HG03520 (cell line): ENCODE results near the gene ABHD14A.

Source experiments
- ATAC-seq: cut with Tn5 transposase; IDR thresholded peaks from one replicate; pipeline ENCODE4 v1.9.1; 2021; ENCODE audit warnings: mild to moderate bottlenecking, moderate library complexity; ENCODE audit not compliant: unreplicated experiment

Gene ABHD14A

GRCh38 chr3:51968883-51969678 is 5.8 kb upstream of the ABHD14A start:
- no peak for ATAC-seq

DNA sequence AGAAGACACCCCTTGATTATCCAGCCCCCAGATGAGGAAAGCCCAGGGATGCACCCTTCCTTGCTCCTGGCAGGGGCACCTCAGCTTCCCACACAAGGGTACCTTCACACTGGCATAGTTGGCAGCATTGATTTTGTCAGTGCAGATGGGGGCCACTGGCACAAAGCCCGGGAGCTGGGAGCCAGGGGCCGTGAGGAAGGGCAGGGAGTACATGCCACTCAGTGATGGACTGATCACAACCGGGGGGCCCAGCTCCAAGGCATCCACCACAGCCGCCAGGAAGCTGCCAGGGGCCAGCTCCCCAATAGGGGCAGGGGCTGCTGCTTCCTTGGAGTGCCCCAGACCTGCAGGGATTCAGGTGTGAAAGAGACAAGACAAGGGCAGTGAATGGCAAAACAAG is 5.0 kb upstream of the ABHD14A start:
- ATAC-seq: no peak

DNA sequence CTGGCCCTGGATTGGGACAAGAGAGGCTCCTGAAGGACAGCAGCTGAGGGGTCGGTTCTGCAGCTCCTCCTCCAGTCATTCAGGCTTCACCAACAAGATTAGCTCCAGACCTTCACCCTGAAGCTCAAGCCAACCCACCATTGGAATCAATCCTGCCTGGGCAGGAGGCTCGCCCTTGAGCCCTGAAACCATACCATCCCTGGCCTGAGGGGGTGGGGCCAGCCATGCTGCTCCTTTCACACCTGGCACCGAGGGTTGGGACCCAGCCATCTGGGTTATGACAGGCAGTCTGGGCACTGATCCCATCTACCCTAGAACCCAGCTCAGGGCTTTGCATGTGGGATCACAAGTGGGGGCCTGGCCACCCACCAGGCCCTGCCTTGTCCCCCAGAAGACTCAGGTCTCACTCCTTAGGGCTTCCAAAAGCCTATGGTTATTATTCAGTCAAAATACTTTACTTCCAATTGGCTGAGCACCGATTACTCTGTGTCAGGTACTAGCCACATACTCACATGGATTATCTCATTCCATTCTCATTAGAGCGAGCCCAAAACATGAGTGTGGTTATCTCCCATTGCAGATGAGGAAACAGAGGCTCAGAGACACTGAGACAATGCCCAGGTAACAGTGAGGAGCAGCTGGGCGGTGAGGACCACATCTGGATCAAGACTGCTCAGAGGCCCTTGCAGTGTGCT is 4.1 kb upstream of the ABHD14A start:
- ATAC-seq: no peak

GRCh38 chr3:51971350-51971749 is 3.5 kb upstream of the ABHD14A start:
- ATAC-seq: no peak

DNA sequence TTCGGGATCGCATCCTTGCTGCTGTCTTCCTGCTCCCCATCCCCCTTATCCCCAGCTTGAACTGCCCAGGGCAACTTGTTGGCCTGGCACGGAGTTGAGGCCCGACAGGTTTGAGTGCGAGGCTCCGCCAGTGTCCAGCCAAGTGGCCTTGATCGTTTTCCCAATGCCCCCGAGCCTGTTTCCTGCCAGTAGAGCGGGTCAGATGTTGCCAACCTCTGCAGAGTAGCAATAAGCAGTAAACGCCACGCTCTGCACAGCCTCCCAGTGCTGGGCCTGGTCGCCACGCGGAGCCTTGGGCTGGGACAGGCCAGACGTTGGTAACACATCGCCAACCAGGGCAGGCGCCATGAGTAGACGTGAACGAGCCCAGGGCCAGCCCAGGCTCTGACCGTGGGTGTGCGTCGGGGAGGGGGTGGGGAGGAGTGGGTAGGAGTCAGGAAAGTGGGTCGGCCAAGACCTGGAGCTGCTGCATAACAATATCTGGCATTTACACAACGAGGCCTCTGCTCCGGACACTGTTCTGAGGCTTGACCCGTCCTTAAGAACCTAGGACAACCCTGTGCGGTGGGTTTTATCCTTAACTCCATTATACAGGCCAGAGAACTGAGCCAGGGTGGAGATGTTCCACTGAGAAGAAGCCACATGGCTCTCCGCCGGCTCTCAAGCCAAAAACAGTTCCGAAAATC is 444 bp upstream of the ABHD14A start:
- ATAC-seq: no peak

DNA sequence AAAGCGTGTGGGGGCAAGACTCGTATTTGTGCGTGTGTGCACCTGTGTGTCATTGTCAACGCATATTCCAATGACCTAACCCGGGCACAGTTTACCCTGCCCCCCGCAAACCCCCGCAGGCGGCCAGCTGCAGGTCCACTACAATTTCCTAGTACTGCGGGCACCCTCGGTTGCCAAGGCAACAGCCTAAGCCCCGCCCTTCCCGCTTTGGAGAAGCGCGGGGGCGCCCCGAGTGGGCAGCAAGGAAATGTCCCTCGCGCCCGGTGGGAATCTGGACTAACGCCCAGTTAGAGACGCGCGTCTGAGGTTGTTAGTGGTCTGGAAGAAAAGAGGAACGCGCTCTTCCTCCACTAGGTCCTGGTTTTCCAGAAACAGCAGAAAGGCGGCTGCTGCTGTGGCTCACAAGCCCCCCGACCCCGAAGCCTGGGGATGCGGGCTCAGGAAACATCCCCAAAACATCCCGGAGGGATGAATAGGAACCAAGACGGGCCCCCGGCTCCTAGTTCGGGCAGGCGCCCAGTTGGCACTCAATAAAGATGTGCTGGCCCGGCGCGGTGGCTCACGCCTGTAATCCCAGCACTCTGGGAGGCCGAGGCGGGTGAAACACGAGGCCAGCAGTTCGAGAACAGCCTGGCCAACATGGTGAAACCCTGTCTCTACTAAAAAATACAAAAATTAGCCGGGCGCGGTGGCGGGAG is 1.1 kb downstream of the ABHD14A start:
- no peak for ATAC-seq

- ATAC-seq: no peak
Measured at GRCh38 chr3:51977446-51978142, 2.7 kb downstream of the ABHD14A start.

DNA sequence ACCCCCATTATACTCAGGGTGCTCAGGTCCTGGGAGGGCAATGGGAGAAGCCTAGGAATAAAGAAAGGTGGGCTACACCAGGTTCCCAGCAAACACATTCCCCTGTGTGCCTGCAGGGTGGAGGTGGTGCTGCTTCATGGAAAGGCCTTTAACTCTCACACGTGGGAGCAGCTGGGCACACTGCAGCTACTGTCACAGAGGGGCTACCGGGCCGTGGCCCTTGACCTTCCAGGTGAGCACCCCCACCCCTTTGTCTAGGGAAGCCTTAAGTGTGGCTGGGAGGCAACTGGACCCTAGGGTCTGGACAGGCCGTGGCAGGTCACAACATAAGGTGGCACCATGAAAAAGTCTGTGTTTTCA is 3.3 kb downstream of the ABHD14A start:
- no peak for ATAC-seq

GRCh38 chr3:51980253-51980652 is 5.4 kb downstream of the ABHD14A start:
- no peak for ATAC-seq

- peak; percentile 37 for ATAC-seq
Measured at GRCh38 chr3:51982352-51982837, 7.5 kb downstream of the ABHD14A start.

DNA sequence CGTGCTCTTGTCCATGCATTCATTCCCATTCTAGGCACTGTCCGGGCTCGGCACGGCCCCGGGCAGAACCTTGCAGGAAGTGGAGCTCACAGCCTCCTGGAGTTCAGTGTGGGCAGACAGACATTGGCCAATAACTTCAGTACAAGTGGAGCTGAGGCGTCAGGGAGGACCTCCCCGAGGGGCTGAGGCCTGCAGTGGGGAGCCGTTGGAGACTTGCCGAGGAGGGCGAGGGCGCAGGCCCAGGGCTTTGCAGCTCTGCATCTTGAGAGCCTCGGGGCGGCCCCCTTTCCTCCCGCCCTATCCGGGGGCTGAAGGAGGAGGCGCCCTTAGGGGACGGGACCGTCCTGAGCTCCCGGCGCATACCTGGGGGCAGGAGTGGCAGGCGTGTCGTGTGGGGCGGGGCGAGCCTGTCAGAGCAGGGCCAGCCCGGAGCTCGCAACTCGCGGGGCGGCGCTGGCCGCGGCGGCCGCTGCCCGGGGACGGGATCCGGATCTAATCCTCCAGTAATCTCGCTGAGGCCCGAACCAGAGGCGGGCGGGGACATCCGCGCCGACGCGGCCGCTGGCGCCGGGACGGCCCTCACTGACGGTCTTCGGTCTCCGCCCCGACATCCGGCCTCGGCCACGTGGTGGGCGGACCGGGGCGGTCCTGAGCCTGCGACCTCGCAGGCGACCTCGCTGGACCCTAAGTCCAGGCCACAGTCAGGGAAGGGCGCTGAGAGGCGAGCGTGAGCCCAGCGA is 8.1 kb downstream of the ABHD14A start, which contains the start of gene ACY1:
TSS of gene ACY1 (plus strand) at position 698 of the 740 bp plus-strand sequence. CDS start 530 bp downstream, outside the sequence.
- ATAC-seq: peak; percentile 65

- ATAC-seq: no peak
Measured at GRCh38 chr3:51983578-51984268, 8.9 kb downstream of the ABHD14A start.

GRCh38 chr3:51984269-51984647 is 9.4 kb downstream of the ABHD14A start:
- no peak for ATAC-seq

DNA sequence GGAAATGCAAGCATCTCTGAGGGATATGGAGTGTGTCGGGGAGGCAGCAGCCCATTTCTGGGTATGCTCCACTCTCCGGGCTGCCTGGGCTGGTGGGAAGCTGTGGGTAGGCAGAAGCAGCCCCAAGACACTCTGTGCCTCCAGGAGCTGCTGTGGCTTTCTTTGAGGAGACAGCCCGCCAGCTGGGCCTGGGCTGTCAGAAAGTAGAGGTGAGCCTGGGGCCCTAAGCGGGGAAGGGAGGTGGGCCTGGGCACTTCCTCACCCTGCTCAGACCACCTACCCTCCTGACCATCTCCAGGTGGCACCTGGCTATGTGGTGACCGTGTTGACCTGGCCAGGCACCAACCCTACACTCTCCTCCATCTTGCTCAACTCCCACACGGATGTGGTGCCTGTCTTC is 10.2 kb downstream of the ABHD14A start:
- no peak for ATAC-seq

GRCh38 chr3:51986010-51986947 is 11.4 kb downstream of the ABHD14A start:
- ATAC-seq: no peak

DNA sequence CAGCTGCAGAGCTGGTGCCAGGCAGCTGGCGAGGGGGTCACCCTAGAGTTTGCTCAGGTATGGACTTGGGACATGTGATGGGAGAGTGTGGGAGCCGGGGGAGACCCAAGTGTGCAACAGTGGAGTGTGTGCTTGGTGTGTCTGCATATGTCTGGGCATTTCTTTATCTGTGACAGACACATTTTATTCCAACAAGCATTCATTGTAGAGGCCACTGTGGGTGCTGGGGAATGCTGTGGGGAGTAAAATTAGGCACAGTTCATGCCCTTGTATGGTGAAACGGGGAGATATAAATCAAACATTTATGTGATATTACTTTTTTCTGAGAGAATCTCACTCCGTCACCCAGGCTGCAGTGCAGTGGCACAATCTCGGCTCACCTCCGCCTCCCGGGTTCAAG is 12.7 kb downstream of the ABHD14A start:
- no peak for ATAC-seq

GRCh38 chr3:51988286-51989146 is 13.7 kb downstream of the ABHD14A start:
- ATAC-seq: no peak
